Type B pancreatic cell (in vitro differentiated cells): ENCODE measurements around the gene SPART. TPM values are rescaled to one million over a fixed set of nuclear protein-coding genes. Genes with fewer than 3 reads are reported as not detected.

Source experiments
- DNase-seq: peaks from one replicate; pipeline ENCODE4 v3.0.0; 2021; ENCODE audit warnings: mixed read lengths; ENCODE audit not compliant: unreplicated experiment; ENCODE audit errors: extremely low spot score
- H3K27ac Mint-ChIP-seq: 2 replicates; pipeline ENCODE4 v1.8.0; 2021; ENCODE audit warnings: mild to moderate bottlenecking, mixed read lengths
- H3K27me3 Mint-ChIP-seq: 2 replicates; pipeline ENCODE4 v1.8.0; 2021; ENCODE audit warnings: mixed read lengths
- H3K36me3 Mint-ChIP-seq: 2 replicates; pipeline ENCODE4 v1.8.0; 2021; ENCODE audit warnings: mixed read lengths
- H3K4me1 Mint-ChIP-seq: one replicate; pipeline ENCODE4 v1.8.0; 2021; ENCODE audit warnings: mixed read lengths; ENCODE audit not compliant: unreplicated experiment
- H3K4me3 Mint-ChIP-seq: 2 replicates; pipeline ENCODE4 v1.8.0; 2021; ENCODE audit warnings: mild to moderate bottlenecking, mixed read lengths
- H3K9me3 Mint-ChIP-seq: 2 replicates; pipeline ENCODE4 v1.8.0; 2021; ENCODE audit warnings: mixed read lengths
- total RNA-seq: library from RNA; stranded (reverse); gene quantifications from 2 replicates; pipeline ENCODE4 v1.2.1, GENCODE V29; 2021; ENCODE audit warnings: low replicate concordance
- TF ChIP-seq, protein P1 (sequence below): fragments of 200-600 bp; sonication (generic); conservative IDR thresholded peaks from 2 replicates; pipeline ENCODE4 v1.5.0; 2021; ENCODE audit warnings: antibody characterized with exemption, mild to moderate bottlenecking

Gene SPART
- total RNA-seq, 1 donor from 2014 or later = 67.6 TPM

DNA sequence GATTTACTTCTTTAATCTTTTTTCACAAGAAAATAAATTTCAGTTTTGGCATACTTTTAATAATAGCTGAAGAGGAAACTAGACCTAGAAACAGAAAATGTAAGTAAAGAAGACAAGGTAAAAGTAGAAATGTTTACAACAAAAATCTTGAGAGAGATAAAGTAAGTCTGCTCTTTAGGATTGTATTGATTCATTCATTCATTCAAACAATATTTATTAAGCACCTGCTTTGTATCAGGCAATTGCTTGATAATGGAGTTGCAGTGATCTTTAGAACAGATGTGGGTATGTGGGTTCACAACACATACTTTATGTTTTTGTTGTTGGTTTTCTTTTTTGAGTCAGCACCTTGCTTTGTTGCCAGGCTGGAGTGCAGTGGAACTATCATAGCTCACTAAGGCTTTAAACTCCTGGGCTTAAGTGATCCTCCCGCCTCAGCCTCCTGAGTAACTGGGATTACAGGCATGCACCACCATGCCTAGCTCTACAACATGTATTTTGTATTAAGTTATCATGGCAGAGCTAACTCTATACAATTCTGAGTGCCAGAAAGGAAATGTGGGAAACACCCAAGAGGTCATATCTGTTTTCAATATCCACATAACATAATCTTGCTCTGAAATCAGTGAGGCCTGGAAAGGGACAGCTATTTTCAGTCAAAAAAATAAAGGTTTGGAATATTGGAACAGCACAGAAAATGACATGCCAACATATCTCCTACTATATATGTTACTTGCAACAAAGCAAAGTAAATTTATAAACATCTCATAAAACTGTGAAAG is 8.8 kb upstream of the SPART start:
- DNase-seq = no peak
- H3K4me3 Mint-ChIP-seq = no peak overlapping the region
- no peaks in the 10 kb centered on the region for H3K9me3 Mint-ChIP-seq
- TF ChIP-seq, protein P1, sequence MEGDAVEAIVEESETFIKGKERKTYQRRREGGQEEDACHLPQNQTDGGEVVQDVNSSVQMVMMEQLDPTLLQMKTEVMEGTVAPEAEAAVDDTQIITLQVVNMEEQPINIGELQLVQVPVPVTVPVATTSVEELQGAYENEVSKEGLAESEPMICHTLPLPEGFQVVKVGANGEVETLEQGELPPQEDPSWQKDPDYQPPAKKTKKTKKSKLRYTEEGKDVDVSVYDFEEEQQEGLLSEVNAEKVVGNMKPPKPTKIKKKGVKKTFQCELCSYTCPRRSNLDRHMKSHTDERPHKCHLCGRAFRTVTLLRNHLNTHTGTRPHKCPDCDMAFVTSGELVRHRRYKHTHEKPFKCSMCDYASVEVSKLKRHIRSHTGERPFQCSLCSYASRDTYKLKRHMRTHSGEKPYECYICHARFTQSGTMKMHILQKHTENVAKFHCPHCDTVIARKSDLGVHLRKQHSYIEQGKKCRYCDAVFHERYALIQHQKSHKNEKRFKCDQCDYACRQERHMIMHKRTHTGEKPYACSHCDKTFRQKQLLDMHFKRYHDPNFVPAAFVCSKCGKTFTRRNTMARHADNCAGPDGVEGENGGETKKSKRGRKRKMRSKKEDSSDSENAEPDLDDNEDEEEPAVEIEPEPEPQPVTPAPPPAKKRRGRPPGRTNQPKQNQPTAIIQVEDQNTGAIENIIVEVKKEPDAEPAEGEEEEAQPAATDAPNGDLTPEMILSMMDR = no peak
- no peaks in the 10 kb centered on the region for H3K27me3 Mint-ChIP-seq
- no peak overlapping the region for H3K27ac Mint-ChIP-seq
- peaks cover 5% of the 10 kb centered on the region for H3K4me1 Mint-ChIP-seq
- H3K36me3 Mint-ChIP-seq = no peaks in the 10 kb centered on the region

DNA sequence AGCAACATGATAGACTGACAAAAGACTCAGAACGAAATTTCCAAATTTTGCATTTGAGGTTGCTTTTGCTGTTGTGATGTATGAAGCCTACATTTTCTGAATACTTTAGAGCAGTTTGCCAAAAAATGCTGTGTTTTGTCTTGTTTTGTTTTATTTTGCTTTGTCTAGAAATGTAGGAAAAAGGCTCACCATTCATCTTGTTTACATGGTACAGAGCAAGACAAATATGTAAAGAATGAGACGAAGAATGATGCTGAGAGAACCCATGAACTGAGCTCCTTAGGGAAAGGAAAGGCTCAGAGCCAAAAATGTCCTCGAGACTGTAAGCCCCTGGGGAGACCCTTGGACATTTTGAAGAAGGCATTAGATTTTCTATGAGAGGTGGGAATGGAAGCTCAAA is 6.8 kb upstream of the SPART start:
- H3K9me3 Mint-ChIP-seq = no peaks in the 10 kb centered on the region
- no peaks in the 10 kb centered on the region for H3K36me3 Mint-ChIP-seq
- H3K4me1 Mint-ChIP-seq = no peaks in the 10 kb centered on the region
- H3K27me3 Mint-ChIP-seq = no peaks in the 10 kb centered on the region
- TF ChIP-seq, protein P1 = no peak
- DNase-seq = no peak
- H3K27ac Mint-ChIP-seq = no peak overlapping the region
- no peak overlapping the region for H3K4me3 Mint-ChIP-seq

DNA sequence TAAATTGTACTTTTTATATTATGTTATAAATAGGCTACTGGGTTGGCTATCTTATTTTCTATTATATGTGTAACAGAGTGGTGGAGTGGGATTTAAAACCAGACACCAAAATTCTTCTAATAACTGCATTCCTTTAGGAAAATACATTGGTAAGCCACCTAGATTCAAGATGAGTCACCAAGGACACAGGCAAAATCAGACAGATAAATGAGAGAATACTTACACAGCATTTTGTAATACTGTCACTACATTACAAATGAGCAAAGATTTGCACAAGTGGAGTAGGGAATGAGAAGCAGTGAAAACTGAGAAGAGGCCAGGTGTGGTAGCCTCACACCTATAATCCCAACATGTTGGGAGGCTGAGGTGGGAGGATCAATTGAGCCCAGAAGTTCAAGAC is 6.2 kb upstream of the SPART start:
- Mint-ChIP-seq H3K4me1 (no peaks in the 10 kb centered on the region), H3K4me3 (no peak overlapping the region), H3K27ac (no peak overlapping the region), H3K27me3 (no peaks in the 10 kb centered on the region), H3K36me3 (no peaks in the 10 kb centered on the region), H3K9me3 (no peaks in the 10 kb centered on the region)
- TF ChIP-seq, protein P1 = no peak
- no peak for DNase-seq

DNA sequence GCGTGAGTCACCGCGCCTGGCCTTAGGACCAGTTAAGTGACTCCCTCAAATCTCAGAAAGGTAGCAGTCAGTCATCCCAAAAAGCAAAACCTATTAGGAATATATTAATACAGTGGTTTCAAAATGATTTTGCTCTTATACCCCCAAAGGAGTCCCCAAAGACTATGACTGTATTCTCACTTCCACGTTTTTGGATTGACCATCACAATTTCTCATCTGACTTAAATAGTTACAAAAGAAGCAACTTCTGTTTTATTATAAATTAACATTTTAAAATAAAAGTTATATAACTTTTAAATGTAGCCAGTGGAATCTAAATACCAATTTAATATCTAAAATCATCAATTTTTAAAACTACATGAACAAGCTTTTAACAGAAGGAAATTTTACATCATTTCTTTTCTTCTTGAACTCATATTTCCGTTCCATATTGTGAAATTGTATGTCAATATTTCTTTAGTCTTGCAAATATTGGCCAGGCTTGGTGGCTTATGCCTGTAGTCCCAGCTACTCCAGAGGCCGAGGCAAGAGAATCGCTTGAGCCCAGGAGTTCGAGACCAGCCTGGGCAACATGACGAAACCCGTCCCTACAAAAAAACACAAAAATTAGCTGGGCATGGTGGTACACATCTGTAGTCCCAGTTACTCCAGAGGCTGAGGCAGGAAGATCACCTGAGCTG is 1.5 kb upstream of the SPART start:
- H3K4me3 Mint-ChIP-seq = no peak overlapping the region
- peaks cover 16% of the 10 kb centered on the region for H3K4me1 Mint-ChIP-seq
- H3K27ac Mint-ChIP-seq = no peak overlapping the region
- TF ChIP-seq, protein P1 = no peak
- no peaks in the 10 kb centered on the region for H3K36me3 Mint-ChIP-seq
- no peak for DNase-seq
- no peaks in the 10 kb centered on the region for H3K27me3 Mint-ChIP-seq
- H3K9me3 Mint-ChIP-seq = no peaks in the 10 kb centered on the region

DNA sequence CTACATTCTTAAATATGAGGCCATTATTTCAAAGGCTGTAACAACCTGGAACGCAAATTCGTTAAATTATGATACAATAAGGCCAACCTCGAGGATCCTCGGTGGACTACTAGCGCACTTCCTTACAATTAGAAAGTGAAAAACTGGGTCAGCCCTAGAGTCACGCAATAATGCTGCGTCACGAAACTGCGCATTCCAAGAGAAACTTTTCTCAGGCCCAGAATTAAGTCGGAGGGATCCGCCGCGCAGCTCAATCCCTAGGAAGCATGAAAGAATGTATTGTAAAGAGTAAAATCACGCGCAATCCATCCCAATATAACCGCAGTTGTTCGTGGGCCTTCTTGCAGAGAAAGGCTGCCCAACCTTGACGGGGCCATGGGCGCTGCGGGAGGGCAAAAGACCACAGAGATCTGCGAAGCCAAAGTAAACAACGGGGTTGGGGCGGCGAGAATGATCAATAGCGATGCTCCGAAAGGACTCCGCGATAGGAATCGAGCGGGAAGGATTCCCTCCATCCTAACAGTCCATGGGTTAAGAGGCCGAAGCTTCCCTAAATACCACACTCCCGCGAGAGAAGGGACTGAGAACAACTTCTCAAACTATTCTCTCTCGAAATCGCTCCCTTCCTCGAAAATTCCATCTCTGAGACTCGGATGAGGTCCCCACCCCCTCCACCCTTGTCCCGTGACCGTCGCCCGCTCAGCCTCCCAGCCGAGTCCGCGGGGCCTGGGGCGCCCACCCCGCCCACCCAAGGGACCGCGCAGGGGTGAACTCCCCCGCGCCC is 564 bp downstream of the SPART start:
- Mint-ChIP-seq H3K4me1 (peaks cover 24% of the 10 kb centered on the region), H3K27me3 (no peaks in the 10 kb centered on the region), H3K27ac (peak overlapping the region; percentile 99), H3K4me3 (peak overlapping the region; percentile 96), H3K36me3 (no peaks in the 10 kb centered on the region), H3K9me3 (no peaks in the 10 kb centered on the region)
- TF ChIP-seq, protein P1 = no peak
- peak; percentile 75 for DNase-seq
